Panc1 (cell line): ENCODE data around the gene NPPC. TPM values are rescaled to one million over a fixed set of nuclear protein-coding genes. Genes with fewer than 3 reads are reported as not detected.

Experiments used
- ATAC-seq: fragments of 200-7000 bp; cut with Tn5 transposase; 2 replicates; pipeline ENCODE4 v1.9.1; 2020; ENCODE audit warnings: mild to moderate bottlenecking, moderate library complexity
- BruUV-seq: library from RNA; stranded (reverse); fragments of 400-500 nt; replicated peaks from 2 replicates; lab custom pipeline; 2021; lab: Mats Ljungman, UMichigan
- CTCF ChIA-PET: fragments of 300-600 bp; sonication (Branson Sonifier 250); formaldehyde crosslinking; loops from one replicate; lab custom pipeline; 2022; ENCODE audit warnings: antibody characterized with exemption; lab: Charles Lee
- POLR2A ChIA-PET: fragments of 300-600 bp; sonication (Branson Sonifier 250); formaldehyde crosslinking; loops from one replicate; lab custom pipeline; 2022; ENCODE audit warnings: antibody characterized with exemption; lab: Charles Lee
- DNase-seq: peaks from one replicate; pipeline ENCODE4 v3.0.0-alpha.2; 2010; ENCODE audit warnings: low read depth, low spot score
- H3K27ac ChIP-seq: 2 replicates; pipeline ENCODE4 v1.5.1; 2011; ENCODE audit warnings: mild to moderate bottlenecking, low read length, inconsistent platforms
- H3K27me3 ChIP-seq: fragments of 200-500 bp; sonication (Bioruptor generic); 2 replicates; pipeline ENCODE4 v1.6.0; 2014; ENCODE audit warnings: low read length, inconsistent platforms; ENCODE audit not compliant: control insufficient read depth, insufficient read depth
- H3K36me3 ChIP-seq: fragments of 200-500 bp; sonication (Bioruptor generic); 2 replicates; pipeline ENCODE4 v1.5.1; 2014; ENCODE audit warnings: inconsistent platforms, mild to moderate bottlenecking, low read length, moderate library complexity; ENCODE audit not compliant: control insufficient read depth, insufficient read depth
- H3K4me1 ChIP-seq: 2 replicates; pipeline ENCODE4 v1.5.1; 2011; ENCODE audit warnings: inconsistent platforms, mild to moderate bottlenecking, low read length, moderate library complexity; ENCODE audit not compliant: control insufficient read depth, insufficient read depth
- H3K4me3 ChIP-seq, 2 experiments: 2 replicates each; pipeline ENCODE4 v1.5.1; 2011 to 2012; ENCODE audit warnings: low read depth in 2 of 2, low read length in 2 of 2, mild to moderate bottlenecking in 2 of 2, inconsistent platforms in 1 of 2, moderate library complexity in 1 of 2
- H3K9me3 ChIP-seq: fragments of 200-500 bp; sonication (Bioruptor generic); 2 replicates; pipeline ENCODE4 v1.5.1; 2014; ENCODE audit warnings: low read depth, mild to moderate bottlenecking, inconsistent platforms, low read length, moderate library complexity; ENCODE audit not compliant: control insufficient read depth, insufficient read depth
- CTCF ChIP-seq: fragments of 450-650 bp; IDR thresholded peaks from 2 replicates; pipeline ENCODE4 v1.5.1; 2017; ENCODE audit warnings: mild to moderate bottlenecking
- POLR2AphosphoS5 ChIP-seq: IDR thresholded peaks from 2 replicates; pipeline ENCODE4 v1.6.1; 2012; ENCODE audit warnings: mild to moderate bottlenecking, low read depth, low read length, moderate library complexity
- REST ChIP-seq, 2 experiments: IDR thresholded peaks; 2 replicates each; pipeline ENCODE4 v1.6.1; 2011 to 2012; ENCODE audit warnings: low read depth in 2 of 2, control low read depth in 1 of 2, low read length in 1 of 2, mild to moderate bottlenecking in 1 of 2, moderate library complexity in 1 of 2; ENCODE audit not compliant: insufficient read depth in 1 of 2
- SIN3A ChIP-seq: IDR thresholded peaks from 2 replicates; pipeline ENCODE4 v1.6.1; 2012; ENCODE audit warnings: low read depth, mild to moderate bottlenecking, low read length, moderate library complexity, borderline replicate concordance; ENCODE audit not compliant: insufficient read depth
- TCF7L2 ChIP-seq: IDR thresholded peaks from 2 replicates; pipeline ENCODE4 v1.6.1; 2011; ENCODE audit warnings: mild to moderate bottlenecking, low read depth, low read length, inconsistent platforms
- in situ Hi-C: cut with HindIII; loops from 2 replicates; pipeline ENCODE4 v1.10.0; 2016; ENCODE audit warnings: low sequenced_read_pairs, low pct_unique_long_range_greater_than_20kb
- intact Hi-C: fragments of 100-400 bp; cut with micrococcal nuclease; formaldehyde crosslinking; loops from one replicate; pipeline ENCODE4 v1.10.0; 2022; ENCODE audit not compliant: unreplicated experiment
- total RNA-seq: library from RNA; stranded (reverse); gene quantifications from one replicate; pipeline ENCODE4 v1.2.1, GENCODE V29; 2021; ENCODE audit not compliant: unreplicated experiment

Gene NPPC
- total RNA-seq, 1 experiment from 2014 or later = 1.1 TPM

GRCh38 chr2:231955758-231956472, 29.7 kb upstream of the NPPC start:
- no peaks in the 10 kb centered on the region for H3K9me3 ChIP-seq
- intact Hi-C loops = no loop called here
- BruUV-seq = no TSS peak
- ChIA-PET CTCF (no interaction called here), POLR2A (no interaction called here)
- no peak overlapping the region for H3K27ac ChIP-seq
- DNase-seq = no peak
- H3K27me3 ChIP-seq = no peaks in the 10 kb centered on the region; the same call in 1 of the 2 replicates
- H3K4me3 ChIP-seq = no peak overlapping the region
- H3K36me3 ChIP-seq = no peaks in the 10 kb centered on the region
- peaks cover 2% of the 10 kb centered on the region; the same call in 1 of the 2 replicates for H3K4me1 ChIP-seq
- no peak for TF ChIP-seq SIN3A
- no peak for TF ChIP-seq TCF7L2
- TF ChIP-seq CTCF = no peak
- in situ Hi-C loops = no loop called here
- no peak for ATAC-seq

- intact Hi-C loops (no loop called here), in situ Hi-C loops (no loop called here)
- H3K9me3 ChIP-seq = no peaks in the 10 kb centered on the region
- BruUV-seq = no TSS peak
- H3K4me1 ChIP-seq = no peaks in the 10 kb centered on the region
- H3K36me3 ChIP-seq = no peaks in the 10 kb centered on the region
- no peak overlapping the region for H3K4me3 ChIP-seq
- CTCF ChIA-PET = no interaction called here
- no peak overlapping the region for H3K27ac ChIP-seq
- DNase-seq (no peak), ATAC-seq (no peak)
- no peaks in the 10 kb centered on the region; the same call in 1 of the 2 replicates for H3K27me3 ChIP-seq
- no peak for TF ChIP-seq POLR2AphosphoS5
- TF ChIP-seq TCF7L2 = no peak
- no peak for TF ChIP-seq REST (IDR thresholded peaks at IDR 0.05; ENCODE audit: insufficient read depth in 1 of 2, low read depth in 2 of 2, low read length in 1 of 2)
- TF ChIP-seq CTCF = no peak
- TF ChIP-seq SIN3A = no peak
- POLR2A ChIA-PET = no interaction called here
Measured at GRCh38 chr2:231951452-231952035, 25.3 kb upstream of the NPPC start.
